ENCODE data around the gene ADAMTS17. TPM values are rescaled to one million over a fixed set of nuclear protein-coding genes. Genes with fewer than 3 reads are reported as not detected.

The ADAMTS17 gene
- total RNA-seq, 4 donors from 2014 or later = 4.5 to 11.4 (median 6.6) TPM

DNA sequence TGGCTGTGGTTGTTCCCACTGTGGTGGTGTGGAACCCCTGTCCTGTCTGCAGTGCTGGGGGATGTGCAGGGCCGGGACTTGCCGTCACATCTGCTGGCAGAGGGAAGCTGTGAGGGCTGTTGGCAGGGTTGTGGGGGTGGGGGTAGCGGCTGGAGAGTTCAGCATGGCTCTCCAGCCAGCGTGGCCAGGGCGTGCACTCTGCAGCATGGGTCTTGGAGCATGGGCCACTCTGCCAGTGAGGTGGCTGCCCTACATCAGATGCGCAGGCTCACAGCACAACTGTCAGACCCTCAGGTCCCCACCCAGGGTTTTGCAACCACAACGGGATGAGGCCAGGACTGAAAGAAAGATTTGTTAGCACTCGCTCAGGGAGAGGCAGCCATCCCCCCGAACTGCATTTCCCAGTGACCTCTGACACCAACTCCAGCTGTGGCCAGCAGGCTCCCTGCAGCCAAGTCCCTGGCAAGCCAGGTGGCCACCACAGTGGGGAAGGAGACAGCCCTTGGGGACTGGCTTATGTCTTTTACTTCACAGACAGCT is 370.8 kb downstream of the ADAMTS17 start:
- H3K27ac ChIP-seq = no peak overlapping the region
- H3K27me3 ChIP-seq = peaks cover 0 to 9% (median 0%) of the 10 kb centered on the region in 4 donors
- H3K4me1 ChIP-seq = peaks cover 0 to 12% (median 2%) of the 10 kb centered on the region in 3 donors
- H3K36me3 ChIP-seq = no peaks in the 10 kb centered on the region
- WGBS, 2 donors = 14 to 60% methylated on average over 1 of the region's 9 CpGs
- H3K4me3 ChIP-seq = no peak overlapping the region
- DNase-seq = no peak
- intact Hi-C loops (cut with DNase I) = no loop called here
- no peak for TF ChIP-seq POLR2A (IDR thresholded peaks at IDR 0.05)
- TF ChIP-seq, protein P1, sequence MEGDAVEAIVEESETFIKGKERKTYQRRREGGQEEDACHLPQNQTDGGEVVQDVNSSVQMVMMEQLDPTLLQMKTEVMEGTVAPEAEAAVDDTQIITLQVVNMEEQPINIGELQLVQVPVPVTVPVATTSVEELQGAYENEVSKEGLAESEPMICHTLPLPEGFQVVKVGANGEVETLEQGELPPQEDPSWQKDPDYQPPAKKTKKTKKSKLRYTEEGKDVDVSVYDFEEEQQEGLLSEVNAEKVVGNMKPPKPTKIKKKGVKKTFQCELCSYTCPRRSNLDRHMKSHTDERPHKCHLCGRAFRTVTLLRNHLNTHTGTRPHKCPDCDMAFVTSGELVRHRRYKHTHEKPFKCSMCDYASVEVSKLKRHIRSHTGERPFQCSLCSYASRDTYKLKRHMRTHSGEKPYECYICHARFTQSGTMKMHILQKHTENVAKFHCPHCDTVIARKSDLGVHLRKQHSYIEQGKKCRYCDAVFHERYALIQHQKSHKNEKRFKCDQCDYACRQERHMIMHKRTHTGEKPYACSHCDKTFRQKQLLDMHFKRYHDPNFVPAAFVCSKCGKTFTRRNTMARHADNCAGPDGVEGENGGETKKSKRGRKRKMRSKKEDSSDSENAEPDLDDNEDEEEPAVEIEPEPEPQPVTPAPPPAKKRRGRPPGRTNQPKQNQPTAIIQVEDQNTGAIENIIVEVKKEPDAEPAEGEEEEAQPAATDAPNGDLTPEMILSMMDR (IDR thresholded peaks at IDR 0.05) = no peak
- H3K9me3 ChIP-seq = no peaks in the 10 kb centered on the region

DNA sequence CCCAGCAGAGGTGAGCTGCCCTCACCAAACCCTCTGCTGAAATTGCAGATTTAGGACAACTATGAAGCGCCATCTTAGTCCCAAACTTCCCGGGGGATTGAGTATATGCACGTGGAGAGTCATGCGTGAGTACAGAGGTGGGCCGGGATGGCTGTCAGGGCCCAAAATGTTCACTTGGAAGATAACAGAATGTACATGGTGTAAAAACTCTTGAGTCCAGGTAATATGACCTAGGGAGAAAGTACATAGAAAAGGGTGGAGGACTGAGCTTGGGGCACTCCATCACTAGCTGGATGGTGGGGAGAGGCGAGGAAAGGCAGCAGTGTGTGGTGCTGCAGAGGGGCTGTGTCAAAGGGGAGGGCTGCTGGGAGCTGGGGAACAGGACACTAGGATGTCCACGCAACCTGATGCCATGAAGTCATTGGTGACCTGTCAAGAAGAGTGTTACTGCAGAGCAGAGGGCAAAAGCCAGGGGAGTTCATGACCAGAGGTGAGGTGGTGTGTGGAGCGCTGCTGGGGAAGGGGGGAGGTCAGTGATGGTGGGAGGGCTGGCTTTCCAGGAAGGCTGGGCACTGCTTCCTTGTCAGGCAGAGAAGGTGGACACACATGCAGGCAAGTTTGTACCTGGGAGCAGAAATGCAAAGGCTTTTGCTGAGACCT is 372.4 kb downstream of the ADAMTS17 start:
- no peak for TF ChIP-seq POLR2A (IDR thresholded peaks at IDR 0.05)
- TF ChIP-seq, protein P1 (IDR thresholded peaks at IDR 0.05) = no peak
- intact Hi-C loops (cut with DNase I) = no loop called here
- no peaks in the 10 kb centered on the region for H3K36me3 ChIP-seq
- peaks cover 0 to 12% (median 2%) of the 10 kb centered on the region in 3 donors for H3K4me1 ChIP-seq
- 84 to 94% methylated on average over 4 to 6 of the region's 8 CpGs for WGBS, 2 donors
- H3K27me3 ChIP-seq = peaks cover 0 to 9% (median 0%) of the 10 kb centered on the region in 4 donors
- no peak overlapping the region for H3K4me3 ChIP-seq
- H3K27ac ChIP-seq = no peak overlapping the region
- H3K9me3 ChIP-seq = no peaks in the 10 kb centered on the region
- DNase-seq = no peak

DNA sequence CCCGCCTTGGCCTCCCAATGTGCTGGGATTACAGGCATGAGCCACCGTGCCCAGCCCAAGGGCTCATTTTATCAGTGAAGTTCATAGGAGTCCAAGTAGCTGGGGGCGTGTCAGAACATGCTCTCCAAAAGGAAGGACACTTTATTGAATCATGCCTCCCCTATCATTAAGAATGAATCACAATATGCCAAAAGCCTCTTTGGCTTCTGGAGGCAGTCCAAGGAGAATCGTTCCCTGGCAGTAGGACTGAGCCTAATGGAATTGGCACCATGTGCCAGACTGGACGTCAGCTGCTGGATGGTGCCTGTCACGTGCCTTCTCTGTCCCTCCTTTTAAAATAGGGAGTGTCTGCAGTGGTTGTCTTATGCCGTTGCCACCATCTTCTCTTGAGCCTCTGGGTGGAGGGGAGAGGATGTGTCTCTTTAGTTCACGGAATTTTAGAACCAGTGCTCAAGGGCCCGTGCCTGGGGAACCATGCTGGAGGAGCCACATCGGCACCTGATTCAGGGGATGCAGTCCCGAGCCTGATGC is 373.9 kb downstream of the ADAMTS17 start:
- WGBS, 2 donors = 37 to 52% methylated on average over 6 to 7 of the region's 11 CpGs

DNA sequence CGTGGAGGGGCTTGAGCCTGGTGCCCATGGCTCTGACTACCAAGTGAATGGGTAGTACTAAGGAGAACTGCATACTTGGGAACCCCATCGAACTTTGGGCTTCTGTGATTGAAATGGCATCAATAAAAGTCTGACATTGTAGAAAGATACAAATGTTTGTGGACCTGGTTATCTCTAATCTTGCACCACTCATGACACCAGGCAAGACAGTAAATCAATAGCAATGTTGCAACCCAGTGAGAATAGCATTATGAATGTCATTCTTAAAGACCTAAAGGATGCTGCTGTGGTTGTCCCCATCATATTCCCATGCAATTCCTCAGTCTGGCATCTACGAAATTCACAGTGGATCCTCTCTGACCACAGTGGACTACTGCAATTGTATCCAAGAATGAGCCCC is 375.0 kb downstream of the ADAMTS17 start:
- intact Hi-C loops (cut with DNase I) = no loop called here
- no peak for TF ChIP-seq POLR2A (IDR thresholded peaks at IDR 0.05)
- TF ChIP-seq, protein P1 (IDR thresholded peaks at IDR 0.05) = no peak
- WGBS, 2 donors = 76 to 86% methylated on average over 3 of the region's 3 CpGs
- Histone ChIP-seq H3K27me3 (peaks cover 0 to 9% (median 0%) of the 10 kb centered on the region in 4 donors), H3K27ac (no peak overlapping the region), H3K36me3 (no peaks in the 10 kb centered on the region), H3K4me3 (no peak overlapping the region), H3K4me1 (peaks cover 0 to 26% (median 6%) of the 10 kb centered on the region in 3 donors), H3K9me3 (no peaks in the 10 kb centered on the region)
- no peak for DNase-seq

More for the DNA sequence above, 373.9 kb downstream of the ADAMTS17 start:
- intact Hi-C loops (cut with DNase I) = no loop called here
- H3K9me3 ChIP-seq = no peaks in the 10 kb centered on the region
- no peak for TF ChIP-seq POLR2A (IDR thresholded peaks at IDR 0.05)
- TF ChIP-seq, protein P1 (IDR thresholded peaks at IDR 0.05) = no peak
- H3K27ac ChIP-seq = no peak overlapping the region
- H3K36me3 ChIP-seq = no peaks in the 10 kb centered on the region
- H3K4me3 ChIP-seq = no peak overlapping the region
- peaks cover 0 to 26% (median 6%) of the 10 kb centered on the region in 3 donors for H3K4me1 ChIP-seq
- H3K27me3 ChIP-seq = peaks cover 0 to 9% (median 0%) of the 10 kb centered on the region in 4 donors
- DNase-seq = no peak

DNA sequence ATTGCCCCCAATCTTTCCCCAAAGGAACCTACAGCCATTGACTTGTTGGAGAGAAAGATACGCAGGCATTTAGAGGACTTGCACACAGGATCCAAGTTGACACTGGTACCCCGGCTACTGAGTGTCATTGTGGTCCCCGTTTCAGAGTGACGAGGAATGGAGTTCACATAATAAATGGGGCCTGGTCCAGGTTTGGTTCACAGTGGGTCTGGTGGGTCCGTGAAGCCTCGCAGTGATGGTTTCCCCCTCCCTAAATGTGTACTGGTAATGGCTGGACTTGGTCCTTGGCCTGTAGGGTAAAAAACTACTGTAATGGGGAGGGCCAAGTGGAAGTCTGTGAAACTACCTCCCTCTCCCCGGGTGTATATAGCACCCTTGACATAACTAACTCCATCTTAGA is 376.4 kb downstream of the ADAMTS17 start:
- no peak for TF ChIP-seq POLR2A (IDR thresholded peaks at IDR 0.05)
- TF ChIP-seq, protein P1 (IDR thresholded peaks at IDR 0.05) = no peak
- WGBS, 2 donors = 93 to 98% methylated on average over 5 to 7 of the region's 7 CpGs
- Histone ChIP-seq H3K27me3 (peaks cover 0 to 9% (median 0%) of the 10 kb centered on the region in 4 donors), H3K36me3 (no peaks in the 10 kb centered on the region), H3K4me1 (peaks cover 0 to 26% (median 6%) of the 10 kb centered on the region in 3 donors), H3K9me3 (no peaks in the 10 kb centered on the region), H3K27ac (no peak overlapping the region), H3K4me3 (no peak overlapping the region)
- no peak for DNase-seq
- intact Hi-C loops (cut with DNase I) = no loop called here
